HFF-Myc (cell line): ENCODE data around the gene STPG4.
"Not testable (repeated sequence)": the region's sequence is repeated elsewhere in the genome, so short reads cannot be mapped to it uniquely, and the experiment has no call there.

ENCODE experiments used
- DNase-seq: peaks from one replicate; pipeline ENCODE4 v3.0.0-alpha.2; 2011; ENCODE audit warnings: low read depth; ENCODE audit errors: extremely low read depth
- H3K4me3 ChIP-seq: replicated peaks from 2 replicates; pipeline ENCODE4 v1.5.1; 2011; ENCODE audit warnings: low read depth, mild to moderate bottlenecking, control low read depth, low read length
- CTCF ChIP-seq: IDR thresholded peaks from 2 replicates; pipeline ENCODE4 v1.5.1; 2012; ENCODE audit warnings: mild to moderate bottlenecking, low read depth, low read length, control low read depth; ENCODE audit errors: missing control alignments

STPG4 gene

GRCh38 chr2:47174733-47175361 lies 19.7 kb upstream of the STPG4 start:
- no peak for DNase-seq
- H3K4me3 ChIP-seq, result peak overlapping the region; percentile 69
- no peak for TF ChIP-seq CTCF

- no peak for TF ChIP-seq CTCF
- H3K4me3 ChIP-seq, result peak overlapping the region; percentile 69
- DNase-seq, result no peak
These were observed 19.1 kb upstream of the STPG4 start for GRCh38 chr2:47173986-47174732.

- peak overlapping the region; percentile 69 for H3K4me3 ChIP-seq
- TF ChIP-seq CTCF, result no peak
These were observed 18.0 kb upstream of the STPG4 start for GRCh38 chr2:47172922-47173695.

GRCh38 chr2:47172156-47172921 lies 17.2 kb upstream of the STPG4 start:
- H3K4me3 ChIP-seq, result peak overlapping the region; percentile 69
- DNase-seq, result no peak
- TF ChIP-seq CTCF, result no peak

More at GRCh38 chr2:47172922-47173695, 18.0 kb upstream of the STPG4 start:
- no peak for DNase-seq

GRCh38 chr2:47169784-47170183 lies 14.7 kb upstream of the STPG4 start:
- H3K4me3 ChIP-seq, result no peak overlapping the region
- no peak for DNase-seq
- TF ChIP-seq CTCF, result no peak

- not testable (repeated sequence) for DNase-seq, H3K4me3 ChIP-seq
These were observed 13.8 kb upstream of the STPG4 start for GRCh38 chr2:47168895-47169294.

- no peak overlapping the region for H3K4me3 ChIP-seq
- no peak for TF ChIP-seq CTCF
- DNase-seq, result no peak
These were observed 12.0 kb upstream of the STPG4 start for GRCh38 chr2:47167149-47167548.
